Brain microvascular endothelial cell (primary cell): ENCODE results near the gene KRT76.

Experiments
- DNase-seq: peaks from one replicate; pipeline ENCODE4 v3.0.0-alpha.2; 2020
- H3K27ac ChIP-seq: fragments of 250-450 bp; sonication (Bioruptor Pico); 2 replicates; pipeline ENCODE4 v1.5.1; 2020; ENCODE audit warnings: mild to moderate bottlenecking, moderate library complexity
- H3K27me3 ChIP-seq: fragments of 250-450 bp; sonication (Bioruptor Pico); replicated peaks from 2 replicates; pipeline ENCODE4 v1.5.1; 2020; ENCODE audit warnings: mild to moderate bottlenecking
- H3K36me3 ChIP-seq: fragments of 250-450 bp; sonication (Bioruptor Pico); replicated peaks from 2 replicates; pipeline ENCODE4 v1.5.1; 2020; ENCODE audit warnings: mild to moderate bottlenecking
- H3K4me3 ChIP-seq: 2 replicates; pipeline ENCODE4 v1.5.1; 2011; ENCODE audit warnings: low read depth, mild to moderate bottlenecking, control low read depth, low read length, moderate library complexity
- in situ Hi-C: cut with HindIII; loops from 2 replicates; pipeline ENCODE4 v1.10.0; 2017; ENCODE audit warnings: low sequenced_read_pairs, low pct_ligation_motif_present
- TF ChIP-seq, protein P1 (sequence below): IDR thresholded peaks from 2 replicates; pipeline ENCODE4 v1.5.1; 2011; ENCODE audit warnings: low read depth, mild to moderate bottlenecking, moderate library complexity, low read length, control low read depth, inconsistent platforms; ENCODE audit errors: missing control alignments

KRT76 gene

DNA sequence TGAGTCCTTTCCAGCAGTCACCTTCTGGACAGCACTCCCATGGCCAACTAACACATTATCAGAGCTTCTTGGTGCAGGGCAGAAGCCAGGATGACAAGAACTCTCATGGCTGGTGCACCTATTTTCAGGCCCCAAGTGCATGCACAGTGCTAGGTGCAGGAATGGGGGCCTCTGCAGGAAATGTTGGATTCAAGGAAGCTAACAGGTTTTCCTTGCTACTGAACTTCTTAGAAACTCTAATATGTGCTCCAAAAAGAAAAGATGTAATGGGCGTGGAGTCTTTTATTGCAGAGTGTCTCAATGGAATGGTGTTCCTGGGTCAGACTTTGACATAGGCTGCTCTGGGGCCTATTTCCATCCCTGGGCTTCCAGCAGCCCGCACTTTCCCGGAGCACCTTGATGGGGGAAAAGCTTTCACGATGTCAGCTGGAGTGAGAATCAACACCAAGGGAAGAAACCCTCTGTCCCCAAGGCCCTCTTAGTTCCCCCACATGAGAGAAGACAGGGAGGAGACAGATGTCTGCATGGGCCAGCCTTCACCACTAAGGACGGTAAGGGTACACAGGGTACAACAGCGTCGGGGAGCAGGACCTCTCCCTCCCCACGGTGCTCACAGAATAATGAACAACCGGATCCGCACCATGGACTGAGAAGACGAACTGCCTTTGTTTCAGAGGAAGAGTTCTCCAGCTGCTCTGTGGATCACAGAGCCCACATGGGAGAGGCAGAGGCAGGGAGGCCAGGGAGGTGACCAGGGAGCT is 11.9 kb upstream of the KRT76 start:
- Histone ChIP-seq H3K36me3 (no peaks in the 10 kb centered on the region), H3K4me3 (no peak overlapping the region), H3K27ac (no peak overlapping the region), H3K27me3 (peaks cover 14% of the 10 kb centered on the region)
- TF ChIP-seq, protein P1, sequence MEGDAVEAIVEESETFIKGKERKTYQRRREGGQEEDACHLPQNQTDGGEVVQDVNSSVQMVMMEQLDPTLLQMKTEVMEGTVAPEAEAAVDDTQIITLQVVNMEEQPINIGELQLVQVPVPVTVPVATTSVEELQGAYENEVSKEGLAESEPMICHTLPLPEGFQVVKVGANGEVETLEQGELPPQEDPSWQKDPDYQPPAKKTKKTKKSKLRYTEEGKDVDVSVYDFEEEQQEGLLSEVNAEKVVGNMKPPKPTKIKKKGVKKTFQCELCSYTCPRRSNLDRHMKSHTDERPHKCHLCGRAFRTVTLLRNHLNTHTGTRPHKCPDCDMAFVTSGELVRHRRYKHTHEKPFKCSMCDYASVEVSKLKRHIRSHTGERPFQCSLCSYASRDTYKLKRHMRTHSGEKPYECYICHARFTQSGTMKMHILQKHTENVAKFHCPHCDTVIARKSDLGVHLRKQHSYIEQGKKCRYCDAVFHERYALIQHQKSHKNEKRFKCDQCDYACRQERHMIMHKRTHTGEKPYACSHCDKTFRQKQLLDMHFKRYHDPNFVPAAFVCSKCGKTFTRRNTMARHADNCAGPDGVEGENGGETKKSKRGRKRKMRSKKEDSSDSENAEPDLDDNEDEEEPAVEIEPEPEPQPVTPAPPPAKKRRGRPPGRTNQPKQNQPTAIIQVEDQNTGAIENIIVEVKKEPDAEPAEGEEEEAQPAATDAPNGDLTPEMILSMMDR, result no peak
- no peak for DNase-seq
- in situ Hi-C loops, result no loop called here

DNA sequence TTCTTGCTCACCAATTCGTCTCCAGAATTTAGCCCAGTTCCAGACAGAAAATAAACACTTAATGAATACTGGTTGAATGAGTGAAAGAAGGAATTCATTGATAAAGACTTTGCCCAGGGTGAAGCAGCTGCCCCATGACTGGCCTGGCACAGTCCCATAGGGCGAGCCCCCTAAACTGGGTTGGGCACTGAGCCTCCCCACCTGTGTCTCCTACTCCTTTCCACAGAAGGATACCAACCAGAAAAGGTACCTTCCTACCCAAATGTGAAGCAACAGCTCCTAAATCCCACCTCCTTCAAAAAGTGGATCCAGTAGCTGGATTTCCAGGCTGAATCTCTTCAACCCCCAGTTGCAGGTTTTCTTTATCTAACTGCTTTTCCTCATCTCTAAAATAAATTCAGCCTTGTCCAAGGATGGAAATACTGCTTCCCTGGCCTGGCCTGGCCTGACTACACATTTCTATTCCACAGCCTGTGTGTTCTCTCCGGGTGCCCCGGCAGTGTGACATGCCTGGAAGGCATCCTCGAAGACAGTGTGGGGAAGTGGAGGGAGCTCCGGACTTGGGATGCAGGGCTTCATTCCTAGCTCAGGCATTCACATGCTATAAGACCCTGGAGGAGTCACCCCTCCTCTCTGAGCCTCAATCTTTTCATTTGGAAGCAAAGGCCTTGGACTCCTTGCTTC is 11.2 kb upstream of the KRT76 start:
- Histone ChIP-seq H3K27me3 (peaks cover 14% of the 10 kb centered on the region), H3K36me3 (no peaks in the 10 kb centered on the region), H3K27ac (no peak overlapping the region), H3K4me3 (no peak overlapping the region)
- TF ChIP-seq, protein P1, result no peak
- no peak for DNase-seq
- in situ Hi-C loops, result no loop called here

DNA sequence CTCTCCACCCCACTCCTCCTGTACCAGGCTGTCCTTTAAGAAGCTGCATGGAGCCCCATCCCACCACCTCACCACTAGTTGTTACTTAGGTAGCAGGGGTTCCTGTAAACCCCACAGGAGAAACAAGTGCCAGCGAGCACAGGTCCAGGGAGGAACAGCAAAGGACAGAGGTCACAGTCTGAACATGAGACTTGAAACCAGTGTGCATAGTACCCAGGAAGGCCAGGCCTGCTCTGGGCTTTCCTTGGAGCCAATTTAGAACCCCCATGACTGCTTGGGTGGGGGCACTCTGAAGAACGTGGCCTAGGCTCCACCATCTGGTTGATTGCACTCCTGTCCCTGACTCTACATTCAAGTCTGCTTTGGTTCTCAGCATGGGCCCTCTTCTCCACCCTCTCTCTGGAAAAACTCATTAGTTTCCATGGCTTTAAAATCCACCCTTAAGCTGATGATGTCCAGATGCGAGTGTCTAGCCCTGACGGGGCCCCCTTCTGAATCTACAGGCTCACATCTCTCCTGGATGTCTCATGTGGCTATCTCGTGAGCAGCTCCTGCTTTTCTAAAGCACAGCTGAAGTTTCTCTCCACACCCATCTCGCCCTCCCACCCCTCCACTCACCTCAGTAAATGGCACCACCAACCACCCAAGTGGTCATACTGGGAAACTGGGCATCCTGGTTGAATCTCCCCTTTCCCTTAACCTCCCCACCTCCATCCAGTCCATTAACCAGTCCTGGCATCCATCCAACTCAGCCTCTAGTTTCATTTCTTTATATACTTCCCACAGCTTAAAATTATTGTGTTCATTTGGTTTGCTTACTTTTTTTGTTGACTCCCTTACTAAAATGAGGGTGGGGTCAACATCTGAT is 10.4 kb upstream of the KRT76 start:
- Histone ChIP-seq H3K4me3 (no peak overlapping the region), H3K36me3 (no peaks in the 10 kb centered on the region), H3K27ac (no peak overlapping the region), H3K27me3 (peaks cover 14% of the 10 kb centered on the region)
- DNase-seq, result no peak
- TF ChIP-seq, protein P1, result no peak
- in situ Hi-C loops, result no loop called here

DNA sequence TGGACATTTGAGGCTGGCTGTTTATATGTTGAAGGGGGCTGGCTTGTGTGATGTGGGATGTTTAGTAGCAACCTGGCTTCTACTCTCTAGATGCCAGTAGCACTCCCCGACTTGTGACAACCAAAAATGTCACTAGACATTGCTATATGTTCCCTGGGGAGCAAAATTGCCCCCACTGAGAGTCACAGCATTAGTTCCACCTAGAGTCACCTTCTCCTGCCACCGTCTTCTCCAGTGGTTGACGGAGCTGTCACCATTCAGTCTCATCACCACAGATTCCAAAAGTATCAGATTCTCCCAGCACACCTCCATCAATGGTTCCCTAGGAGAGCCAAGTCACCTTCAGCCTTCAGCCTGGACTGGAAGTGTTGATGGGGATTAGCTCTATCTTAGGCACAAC is 7.8 kb upstream of the KRT76 start:
- TF ChIP-seq, protein P1, result no peak
- DNase-seq, result no peak
- H3K27me3 ChIP-seq, result peaks cover 10% of the 10 kb centered on the region

DNA sequence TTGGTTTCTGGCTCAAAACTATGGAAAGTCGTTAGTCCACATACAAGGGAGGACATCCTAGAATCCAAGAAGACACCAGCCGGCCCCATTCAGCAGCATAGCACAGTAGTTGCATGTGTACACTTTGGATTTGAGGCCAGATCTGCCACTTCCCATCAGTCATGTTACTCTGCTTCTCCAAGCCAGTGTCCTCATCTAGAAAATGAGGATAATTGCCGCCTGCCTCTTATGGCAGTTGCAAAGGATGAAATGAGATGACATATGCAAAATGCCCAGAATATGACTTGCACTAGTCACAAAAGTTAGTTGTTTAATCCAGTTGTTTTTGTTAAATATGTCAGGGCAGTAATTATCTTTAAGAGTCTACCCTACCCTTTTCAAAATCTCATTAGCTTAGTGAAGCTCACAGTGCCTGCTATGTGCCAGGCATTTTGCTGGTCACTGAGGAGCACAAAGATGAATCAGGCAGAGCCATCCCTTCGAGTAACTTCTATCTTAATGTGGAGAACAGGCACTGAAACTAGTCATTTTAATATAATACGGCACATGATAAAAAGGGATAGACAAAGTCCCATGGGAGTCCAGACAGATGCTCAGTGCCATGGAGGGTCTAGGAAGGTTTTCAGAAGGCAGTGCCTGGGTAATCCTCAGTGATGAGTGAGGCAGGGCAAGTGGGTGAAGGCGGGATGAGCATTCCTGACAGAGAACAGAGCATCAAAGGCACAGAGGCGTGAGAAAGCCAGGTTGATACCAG is 6.6 kb upstream of the KRT76 start:
- Histone ChIP-seq H3K27ac (no peak overlapping the region), H3K4me3 (no peak overlapping the region), H3K36me3 (no peaks in the 10 kb centered on the region), H3K27me3 (peaks cover 9% of the 10 kb centered on the region)
- in situ Hi-C loops, result no loop called here
- DNase-seq, result no peak
- TF ChIP-seq, protein P1, result no peak

More for the DNA sequence above, 7.8 kb upstream of the KRT76 start:
- H3K27ac ChIP-seq, result no peak overlapping the region
- H3K36me3 ChIP-seq, result no peaks in the 10 kb centered on the region
- H3K4me3 ChIP-seq, result no peak overlapping the region
- in situ Hi-C loops, result no loop called here
